MM.1S (cell line): Measurements from ENCODE around the gene SEC24D.

Source experiments
- CTCF ChIP-seq: fragments of 300-600 bp; sonication (generic); IDR thresholded peaks from 2 replicates; pipeline ENCODE4 v1.5.1; 2016; ENCODE audit warnings: antibody characterized with exemption, low read length, mixed read lengths
- EZH2 ChIP-seq: fragments of 300-600 bp; sonication (generic); optimal IDR thresholded peaks from 2 replicates; pipeline ENCODE3; 2017; ENCODE audit warnings: low read depth, mild to moderate bottlenecking, antibody characterized with exemption, low read length, mixed read lengths
- EZH2phosphoT487 ChIP-seq: fragments of 300-600 bp; sonication (generic); IDR thresholded peaks from 2 replicates; pipeline ENCODE4 v1.6.1; 2018; ENCODE audit warnings: antibody characterized with exemption, low read length

- TF ChIP-seq CTCF (no peak), EZH2 (no peak), EZH2phosphoT487 (no peak)
Measured at GRCh38 chr4:118760092-118760491, 75.8 kb downstream of the SEC24D start.
